Measurements from ENCODE around the gene ARIH2. TPM values are rescaled to one million over a fixed set of nuclear protein-coding genes. Genes with fewer than 3 reads are reported as not detected.

ARIH2 gene
- total RNA-seq, 1 experiment from 2014 or later, result 122 TPM

- DNase-seq, result no peak
- H3K27me3 ChIP-seq (ENCODE audit: insufficient read depth, low read length), result no peaks in the 10 kb centered on the region
- WGBS (ENCODE audit: extremely low coverage, insufficient read length, low lambda C conversion rate), result no CpG with 5 or more reads among the region's 6 CpGs
- no peak overlapping the region for H3T11ph ChIP-seq (ENCODE audit: low read length)
- no peak overlapping the region for H3K14ac ChIP-seq (ENCODE audit: insufficient read depth, low read length)
- no peak overlapping the region for H2BK120ac ChIP-seq (ENCODE audit: low read depth, low read length, poor library complexity, severe bottlenecking)
- no peak overlapping the region for H3K9ac ChIP-seq (ENCODE audit: extremely low read depth, insufficient read length, low read length)
- H4K8ac ChIP-seq (replicated peaks; ENCODE audit: insufficient read length, low read depth, low read length), result no peak overlapping the region
- no peak overlapping the region for H2BK12ac ChIP-seq (ENCODE audit: insufficient read length, low read depth, low read length)
- Mint-ChIP-seq H3K9me3 (no peaks in the 10 kb centered on the region), H3K4me1 (peaks cover 12 to 19% of the 10 kb centered on the region in 2 experiments), H3K27me3 (ENCODE audit: low read depth) (peaks cover 6% of the 10 kb centered on the region), H3K4me3 (no peak overlapping the region), H3K27ac (no peak overlapping the region), H3K36me3 (ENCODE audit: insufficient read depth in 1 of 3, low read depth in 3 of 3) (no peaks in the 10 kb centered on the region)
- no peaks in the 10 kb centered on the region for H3K79me1 ChIP-seq (ENCODE audit: insufficient read depth, low read depth, low read length, poor library complexity, severe bottlenecking)
- no peaks in the 10 kb centered on the region for H4K20me1 ChIP-seq (ENCODE audit: control insufficient read depth, insufficient read depth, insufficient read length)
- H2AFZ ChIP-seq (ENCODE audit: low read length), result no peak overlapping the region
- H3K79me2 ChIP-seq (ENCODE audit: insufficient read depth, low read length), result no peaks in the 10 kb centered on the region
- H4K91ac ChIP-seq (ENCODE audit: insufficient read length, low read depth, low read length), result no peak overlapping the region
- H2BK20ac ChIP-seq (ENCODE audit: low read depth, low read length, poor library complexity, severe bottlenecking), result no peak overlapping the region
- no peak overlapping the region for H3K4me2 ChIP-seq (ENCODE audit: insufficient read depth, insufficient read length, low read length)
- H2AK5ac ChIP-seq (ENCODE audit: insufficient read length, low read length), result no peak overlapping the region
- no peak overlapping the region for H3K27ac ChIP-seq (ENCODE audit: insufficient read length, low read depth, low read length)
- no peak overlapping the region for H3K18ac ChIP-seq (ENCODE audit: insufficient read length, low read depth, low read length)
- H3K4me1 ChIP-seq (ENCODE audit: insufficient read depth, low read length), result peaks cover 4% of the 10 kb centered on the region
- no peak overlapping the region for H4K5ac ChIP-seq (ENCODE audit: insufficient read length, low read depth, low read length)
- no peaks in the 10 kb centered on the region for H3K9me3 ChIP-seq (ENCODE audit: control insufficient read depth, low read depth, low read length)
- H3K4ac ChIP-seq (ENCODE audit: low read depth, low read length), result no peak overlapping the region
- H2BK5ac ChIP-seq (ENCODE audit: insufficient read length, low read length), result no peak overlapping the region
- H3K56ac ChIP-seq (ENCODE audit: insufficient read length, low read depth, low read length), result no peak overlapping the region
- TF ChIP-seq, protein P1, sequence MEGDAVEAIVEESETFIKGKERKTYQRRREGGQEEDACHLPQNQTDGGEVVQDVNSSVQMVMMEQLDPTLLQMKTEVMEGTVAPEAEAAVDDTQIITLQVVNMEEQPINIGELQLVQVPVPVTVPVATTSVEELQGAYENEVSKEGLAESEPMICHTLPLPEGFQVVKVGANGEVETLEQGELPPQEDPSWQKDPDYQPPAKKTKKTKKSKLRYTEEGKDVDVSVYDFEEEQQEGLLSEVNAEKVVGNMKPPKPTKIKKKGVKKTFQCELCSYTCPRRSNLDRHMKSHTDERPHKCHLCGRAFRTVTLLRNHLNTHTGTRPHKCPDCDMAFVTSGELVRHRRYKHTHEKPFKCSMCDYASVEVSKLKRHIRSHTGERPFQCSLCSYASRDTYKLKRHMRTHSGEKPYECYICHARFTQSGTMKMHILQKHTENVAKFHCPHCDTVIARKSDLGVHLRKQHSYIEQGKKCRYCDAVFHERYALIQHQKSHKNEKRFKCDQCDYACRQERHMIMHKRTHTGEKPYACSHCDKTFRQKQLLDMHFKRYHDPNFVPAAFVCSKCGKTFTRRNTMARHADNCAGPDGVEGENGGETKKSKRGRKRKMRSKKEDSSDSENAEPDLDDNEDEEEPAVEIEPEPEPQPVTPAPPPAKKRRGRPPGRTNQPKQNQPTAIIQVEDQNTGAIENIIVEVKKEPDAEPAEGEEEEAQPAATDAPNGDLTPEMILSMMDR (conservative IDR thresholded peaks at IDR 0.05), result no peak
- no peak overlapping the region for H3K23ac ChIP-seq (ENCODE audit: insufficient read length, low read depth, low read length)
- H3K23me2 ChIP-seq (ENCODE audit: insufficient read length, low read depth, low read length, poor library complexity, severe bottlenecking), result no peaks in the 10 kb centered on the region
- no peak overlapping the region for H2BK15ac ChIP-seq (ENCODE audit: low read depth, low read length)
These were observed 24.1 kb upstream of the ARIH2 start for GRCh38 chr3:48894516-48894915.
